ENCODE data around the gene KCNQ2.

KCNQ2 gene

DNA sequence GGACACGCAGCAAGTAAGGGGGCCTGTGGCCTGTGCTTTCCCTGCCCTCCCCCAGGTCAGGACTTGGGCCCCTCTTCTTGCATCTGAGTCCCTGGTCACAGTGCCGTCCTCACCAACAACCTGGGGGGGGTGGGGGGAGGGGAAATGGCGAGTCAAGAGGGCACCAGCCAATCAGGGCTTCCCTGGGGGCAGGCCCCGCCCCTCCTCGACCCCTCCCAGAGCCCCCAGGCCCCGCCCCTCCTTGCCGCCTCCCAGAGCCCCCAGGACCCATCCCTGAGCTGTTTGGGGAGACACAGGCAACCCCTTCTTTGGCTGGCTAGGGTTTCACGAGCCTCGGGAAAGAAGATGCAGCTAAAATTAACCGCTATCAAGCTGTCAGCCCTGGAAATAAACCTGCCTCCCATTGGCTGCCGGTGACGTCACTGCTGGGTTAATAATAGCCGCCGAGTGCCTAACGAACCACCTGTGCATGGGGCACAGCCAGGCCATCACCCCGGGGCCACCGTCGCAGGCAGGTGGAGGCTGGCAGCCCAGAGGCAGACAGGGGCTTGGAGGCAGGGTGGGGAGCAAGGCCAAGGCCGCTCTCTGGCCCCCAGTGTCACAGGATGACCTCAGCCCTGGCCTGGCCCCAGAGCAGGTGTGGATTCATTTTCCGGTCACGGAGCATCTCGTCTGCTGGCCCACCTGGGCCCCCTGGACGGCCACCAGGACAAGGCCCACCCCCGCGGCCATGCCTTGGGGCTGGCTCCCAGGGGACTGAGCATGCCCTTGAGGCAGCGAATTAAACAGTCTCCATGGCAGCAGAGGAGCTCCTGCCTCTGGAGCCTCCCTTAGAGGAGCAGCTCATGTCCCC, 29.6 kb upstream of the KCNQ2 start:
- no peak for DNase-seq

DNA sequence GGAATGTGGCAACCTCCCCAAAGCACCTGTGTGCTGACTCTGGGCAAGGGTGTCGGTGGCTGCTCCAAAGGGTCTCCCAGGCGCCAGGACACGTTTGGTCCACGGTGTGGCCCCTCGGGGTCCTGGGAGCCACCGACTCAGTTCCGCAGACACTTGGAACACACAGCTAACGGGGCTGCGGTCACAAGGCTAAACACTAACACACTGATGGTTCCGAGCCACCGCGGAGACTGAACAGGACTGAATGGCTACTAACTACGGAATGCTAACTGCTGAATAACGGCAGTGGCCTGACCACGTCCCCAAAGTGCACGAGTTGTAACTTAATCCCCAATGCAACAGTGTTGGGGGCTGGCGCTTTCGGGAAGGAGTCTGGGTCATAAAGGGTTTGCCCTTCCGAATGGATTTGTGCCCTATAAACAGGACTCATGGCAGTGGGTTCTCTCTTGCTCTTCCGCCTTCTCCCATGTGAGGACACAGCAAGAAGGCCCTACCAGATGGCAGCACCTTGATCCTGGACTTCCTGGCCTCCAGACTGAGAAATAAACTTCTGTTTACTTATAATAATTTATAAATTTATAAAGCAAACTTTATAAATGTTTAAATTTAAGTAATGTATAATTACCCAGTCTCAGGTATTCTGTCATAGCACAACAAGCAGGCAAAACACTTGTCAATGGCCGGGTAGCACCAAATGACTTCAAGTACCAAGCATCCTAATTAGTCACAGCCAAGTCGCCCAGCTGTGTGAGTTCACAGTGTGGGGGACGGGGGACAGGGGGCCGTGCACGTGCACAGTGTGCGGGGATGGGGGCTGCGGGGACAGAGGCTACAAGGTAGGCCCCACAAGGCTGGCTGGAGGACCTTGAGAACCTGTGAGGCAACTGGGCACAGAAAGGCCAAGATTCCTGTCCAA, 28.7 kb upstream of the KCNQ2 start:
- DNase-seq = no peak

DNA sequence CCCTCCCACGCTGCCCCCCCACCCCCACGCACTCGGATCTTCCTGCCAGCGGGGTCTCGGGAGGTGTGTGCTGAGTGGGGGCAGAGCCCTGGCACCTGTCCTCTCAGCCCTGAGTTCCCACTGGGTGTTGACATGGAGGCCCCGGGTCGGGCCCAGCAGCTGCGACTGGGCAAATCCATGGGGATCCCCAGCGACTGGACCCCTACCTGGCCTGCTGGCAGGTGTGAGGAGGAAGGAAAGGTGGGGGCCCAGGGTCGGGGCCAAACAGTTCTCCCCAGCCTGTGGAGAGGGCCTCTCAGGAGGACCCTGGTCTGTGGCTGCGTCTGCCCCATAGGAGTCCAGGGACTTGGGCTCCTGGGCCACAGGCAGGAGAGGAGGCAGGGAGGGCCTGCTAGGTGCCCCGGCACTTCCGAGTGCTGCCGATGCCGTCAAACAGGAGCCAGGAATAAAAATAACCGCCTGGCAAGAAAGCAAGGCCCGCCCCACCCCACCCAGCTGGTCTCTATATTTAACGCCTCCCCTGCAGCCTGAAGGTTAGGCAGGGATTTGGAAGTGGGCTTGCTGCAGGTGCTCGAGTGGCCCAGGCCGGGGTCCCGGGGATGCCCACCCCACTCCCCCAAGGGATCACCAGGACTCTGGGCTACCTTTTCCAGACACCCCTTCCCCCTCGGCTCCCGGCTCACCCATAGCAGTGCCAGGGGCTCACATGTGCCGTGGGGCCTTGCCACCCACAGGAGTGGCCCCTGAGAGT, 27.9 kb upstream of the KCNQ2 start:
- no peak for DNase-seq

DNA sequence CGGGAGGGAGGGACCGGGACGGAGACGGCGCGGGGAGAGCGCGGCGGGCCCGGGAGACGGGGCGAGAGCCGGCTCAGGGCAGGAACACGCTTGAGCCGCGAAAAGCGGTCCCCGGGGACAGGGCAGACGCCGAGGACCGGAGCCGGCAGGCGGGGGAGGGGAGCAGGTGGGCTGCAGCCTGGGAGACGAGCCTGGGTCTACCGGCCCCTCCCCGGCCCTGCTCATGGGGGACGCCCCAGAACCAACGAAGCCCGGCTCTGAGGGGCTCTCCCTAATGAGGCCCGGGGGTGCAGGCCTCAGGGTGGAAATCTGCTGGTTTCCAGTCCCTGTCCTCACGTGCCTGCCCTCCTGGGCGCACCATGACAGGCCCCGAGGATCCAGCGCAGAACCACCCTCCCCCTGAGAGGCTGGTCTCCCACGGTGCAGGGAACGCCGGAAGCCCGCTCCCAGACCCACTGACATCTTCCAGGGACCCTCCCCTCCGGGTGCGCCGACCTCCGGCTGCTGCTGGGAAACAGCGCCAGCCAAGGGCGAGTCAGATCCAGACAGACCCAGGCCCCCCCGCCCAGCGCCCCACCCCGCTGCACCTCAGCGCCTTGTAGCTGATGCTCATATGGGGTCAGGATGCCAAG, 27.0 kb upstream of the KCNQ2 start:
- no peak for DNase-seq

DNA sequence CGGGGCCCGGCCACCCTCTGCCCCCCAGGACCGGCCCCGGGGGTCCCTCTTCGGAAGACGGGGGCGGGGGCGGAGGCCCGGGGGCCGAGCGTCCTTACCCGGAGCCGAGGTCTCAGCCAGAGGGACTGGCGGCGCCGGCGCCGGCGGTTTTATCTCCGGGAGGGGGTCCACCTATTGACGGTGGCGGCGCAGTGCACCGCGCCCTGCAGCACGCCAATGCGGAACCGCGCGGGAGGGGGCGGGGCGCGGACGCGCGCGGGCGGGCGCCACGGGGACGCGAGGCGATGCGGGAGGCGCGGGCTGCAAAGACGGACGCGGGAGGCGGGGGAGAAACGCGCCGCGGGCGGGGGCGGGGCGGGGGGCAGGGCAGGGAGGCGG, 26.5 kb upstream of the KCNQ2 start, which contains the start of gene EEF1A2:
TSS of gene EEF1A2 (minus strand) at position 124 of the 378 bp plus-strand sequence. CDS start 1,320 bp downstream, outside the sequence.
- no peak for DNase-seq

DNA sequence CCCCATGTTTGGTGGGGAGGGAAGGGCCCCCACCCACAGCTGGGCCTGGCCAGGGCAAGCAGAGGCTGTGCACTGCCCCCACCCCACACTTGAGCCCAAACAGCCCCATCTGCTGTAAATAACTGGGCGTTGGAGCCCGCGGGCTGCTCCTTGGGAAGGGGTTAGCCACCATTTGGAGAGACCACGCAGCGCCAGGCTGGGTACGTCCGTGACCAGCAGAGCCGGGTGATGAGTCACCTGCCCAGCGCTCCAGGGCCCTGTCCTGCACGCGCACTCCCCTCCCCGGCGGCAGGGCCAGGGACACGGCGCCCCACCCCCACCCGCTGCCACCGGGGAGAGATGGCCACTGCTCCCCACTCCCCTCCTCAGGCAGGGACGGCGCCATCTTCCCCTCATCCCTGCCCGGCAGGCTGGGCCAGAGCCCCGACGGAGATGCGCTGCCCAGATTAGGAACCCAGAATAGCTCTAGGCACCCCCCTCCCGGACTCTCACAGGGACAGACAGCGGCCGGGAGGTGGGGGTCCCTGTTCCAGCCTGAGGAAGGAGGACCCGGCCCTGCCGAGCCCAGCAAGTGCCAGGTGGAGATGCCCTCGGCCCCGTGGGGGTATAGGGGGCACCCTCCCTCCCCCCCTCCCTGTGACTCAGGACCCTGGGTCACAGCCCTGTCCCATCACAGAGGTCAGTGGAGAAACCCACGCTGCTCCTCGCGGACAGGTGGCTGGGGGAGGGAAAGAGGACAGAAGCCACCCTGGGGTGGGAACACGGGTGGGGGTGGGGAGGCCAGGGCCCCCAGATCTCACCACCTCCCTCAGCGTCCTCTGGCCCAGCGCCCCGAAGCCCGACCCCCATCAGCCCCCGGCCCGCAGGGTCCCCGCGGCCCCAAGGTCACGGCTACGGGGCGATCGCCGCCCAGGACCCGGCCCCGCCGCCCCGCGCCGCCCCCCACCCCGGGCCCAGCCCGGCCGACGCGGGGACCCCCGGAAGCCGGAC, 25.8 kb upstream of the KCNQ2 start:
- DNase-seq = no peak

DNA sequence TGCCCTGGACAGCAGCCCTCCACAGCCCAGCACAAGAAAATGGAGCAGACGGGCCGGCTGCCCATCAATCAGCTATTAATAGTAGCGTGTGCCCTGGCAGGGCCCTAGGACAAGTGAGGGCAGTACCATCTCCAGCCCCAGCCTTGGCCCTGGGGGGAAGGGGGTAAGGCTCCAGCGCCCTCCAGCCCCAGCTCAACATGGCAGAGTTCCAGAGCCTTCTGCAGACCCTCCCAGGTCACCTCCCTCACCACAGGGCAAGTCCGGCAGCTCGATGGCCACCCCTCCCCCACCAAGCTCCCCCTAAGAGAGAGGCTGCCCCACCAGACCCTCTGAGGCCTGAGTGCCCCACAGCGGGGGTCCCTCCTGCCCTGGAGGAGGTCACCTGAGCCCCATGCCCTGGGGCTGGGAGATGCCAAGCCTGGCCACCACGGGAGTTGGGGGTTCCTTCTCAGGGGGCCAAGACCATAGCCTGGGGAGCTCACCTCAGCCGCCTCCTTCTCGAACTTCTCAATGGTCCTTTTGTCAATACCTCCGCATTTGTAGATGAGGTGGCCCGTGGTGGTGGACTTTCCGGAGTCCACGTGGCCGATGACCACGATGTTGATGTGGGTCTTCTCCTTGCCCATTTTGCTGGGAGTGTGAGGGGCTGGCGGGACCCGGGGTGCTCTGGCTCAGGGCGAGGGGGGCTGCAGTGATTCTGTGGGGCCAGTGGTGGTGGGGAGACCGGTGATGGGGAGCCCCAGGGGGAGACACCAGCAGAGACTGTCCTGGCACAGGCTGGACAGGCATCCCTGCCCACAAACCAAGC, 24.9 kb upstream of the KCNQ2 start:
- no peak for DNase-seq

DNA sequence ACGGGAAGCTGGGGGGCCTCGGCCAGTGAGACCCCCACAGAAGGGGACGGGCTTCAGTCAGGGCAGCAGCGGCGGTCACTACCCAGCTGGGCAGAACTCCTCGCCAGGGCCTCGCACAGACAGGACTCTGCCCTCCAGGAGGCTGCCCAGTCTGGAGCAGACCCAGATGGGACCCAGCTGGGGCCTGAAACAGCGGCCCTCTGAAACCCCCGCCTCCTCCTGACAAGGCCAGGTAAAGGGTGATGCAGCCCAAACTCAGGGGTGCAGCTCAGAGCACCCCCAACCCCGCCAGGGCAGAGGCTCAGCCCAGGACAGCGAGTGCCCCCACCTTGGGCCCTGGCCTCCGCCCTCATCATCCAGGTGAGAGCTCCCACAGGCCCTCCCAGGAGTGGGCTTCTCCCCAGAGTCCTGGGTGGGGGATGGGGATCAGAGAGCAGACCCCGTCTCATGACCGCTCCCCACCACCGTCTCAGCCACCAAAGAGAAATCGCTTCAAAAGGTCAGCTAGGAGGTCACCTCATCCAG, 24.2 kb upstream of the KCNQ2 start:
- no peak for DNase-seq

DNA sequence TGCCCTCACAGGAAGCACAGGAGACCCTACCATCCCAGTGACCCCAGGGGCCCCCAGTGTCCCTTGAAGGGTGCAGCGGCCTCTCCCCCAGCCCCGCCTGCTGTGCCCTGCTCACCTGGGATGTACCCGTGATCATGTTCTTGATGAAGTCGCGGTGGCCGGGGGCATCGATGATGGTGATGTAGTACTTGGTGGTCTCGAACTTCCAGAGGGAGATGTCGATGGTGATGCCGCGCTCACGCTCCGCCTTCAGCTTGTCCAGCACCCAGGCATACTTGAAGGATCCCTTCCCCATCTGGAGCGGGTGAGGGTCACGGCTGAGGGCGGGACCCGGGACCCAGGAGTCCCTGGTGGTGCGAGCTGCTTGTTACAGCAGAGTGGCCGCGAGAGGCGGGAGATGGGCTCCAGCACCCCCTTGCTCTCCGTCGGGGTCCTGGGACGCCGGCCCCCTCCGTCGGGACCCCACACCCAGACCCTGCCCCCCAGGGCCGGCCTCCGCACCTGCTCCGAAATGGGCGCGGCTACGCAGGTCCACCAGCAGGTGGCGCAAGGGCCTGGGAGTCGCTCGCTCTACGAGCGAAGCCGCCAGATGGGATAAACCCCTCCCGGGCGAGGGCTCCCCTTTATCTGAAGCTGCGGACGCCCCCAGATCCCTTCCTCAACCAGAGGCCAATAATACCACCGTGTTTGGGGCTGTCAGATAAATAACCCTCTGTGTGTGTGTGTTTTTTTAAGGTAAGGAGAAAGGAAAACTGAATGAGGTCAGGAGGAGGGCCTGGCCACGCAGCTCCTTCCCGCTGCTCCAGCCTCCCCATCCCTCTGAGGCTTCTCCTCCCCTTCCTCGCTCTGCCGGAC, 23.5 kb upstream of the KCNQ2 start:
- DNase-seq = peak; percentile 74

DNA sequence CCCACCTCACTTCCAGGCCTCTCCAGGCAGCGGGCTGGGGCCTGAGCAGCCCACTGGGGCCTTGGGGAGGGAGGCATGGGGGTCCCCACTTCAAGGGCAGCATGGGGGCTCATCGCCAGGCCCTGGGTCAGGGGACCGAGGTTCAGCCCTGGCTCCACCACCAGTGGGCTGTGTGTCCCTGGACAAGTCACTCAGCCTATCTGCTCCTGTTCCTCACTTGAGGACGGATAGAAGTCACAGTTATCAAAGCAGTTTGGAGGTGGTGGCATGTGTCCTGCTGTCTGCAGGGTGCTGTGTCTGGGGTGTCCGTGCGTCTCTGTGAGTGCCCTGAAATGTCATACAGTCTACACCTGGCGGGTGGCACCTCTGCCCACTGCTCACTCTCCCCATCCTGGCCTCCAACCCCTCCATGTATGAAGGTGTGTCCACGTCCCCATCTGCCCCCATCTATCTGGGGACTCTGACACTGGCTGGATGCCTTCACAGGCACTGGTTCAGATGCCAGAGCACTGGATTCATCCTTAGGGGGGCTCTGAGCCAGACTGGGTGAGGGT, 22.8 kb upstream of the KCNQ2 start:
- DNase-seq = no peak

DNA sequence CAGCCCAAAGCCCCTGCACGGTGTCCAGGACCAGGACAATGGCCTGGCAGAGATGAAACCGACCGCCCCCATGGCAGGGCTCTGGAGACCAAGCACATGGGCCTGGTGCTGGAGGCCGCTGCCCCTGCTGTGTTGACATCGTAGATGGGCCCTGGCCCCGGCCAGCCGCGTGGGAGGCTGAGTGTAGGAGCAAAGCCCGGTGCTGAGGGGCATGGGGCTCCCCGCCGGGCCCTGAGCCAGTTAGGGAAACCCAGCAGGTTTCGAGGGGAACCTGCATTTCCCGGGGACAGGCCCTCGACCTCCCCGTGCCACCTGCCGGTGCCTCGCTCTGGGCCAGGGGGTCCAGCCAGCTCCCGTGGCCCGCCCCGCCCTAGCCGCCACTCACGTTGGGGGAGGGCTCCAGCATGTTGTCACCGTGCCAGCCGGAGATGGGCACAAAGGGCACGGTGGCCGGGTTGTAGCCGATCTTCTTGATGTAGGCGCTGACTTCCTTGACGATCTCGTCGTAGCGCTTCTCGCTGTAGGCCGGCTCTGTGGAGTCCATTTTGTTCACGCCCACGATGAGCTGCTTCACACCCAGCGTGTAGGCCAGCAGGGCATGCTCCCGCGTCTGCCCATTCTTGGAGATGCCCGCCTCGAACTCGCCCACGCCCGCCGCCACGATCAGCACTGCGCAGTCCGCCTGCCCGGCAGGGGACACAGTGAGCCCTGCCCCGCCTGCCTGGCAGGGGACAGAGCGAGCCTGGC, 22.1 kb upstream of the KCNQ2 start:
- DNase-seq = no peak

DNA sequence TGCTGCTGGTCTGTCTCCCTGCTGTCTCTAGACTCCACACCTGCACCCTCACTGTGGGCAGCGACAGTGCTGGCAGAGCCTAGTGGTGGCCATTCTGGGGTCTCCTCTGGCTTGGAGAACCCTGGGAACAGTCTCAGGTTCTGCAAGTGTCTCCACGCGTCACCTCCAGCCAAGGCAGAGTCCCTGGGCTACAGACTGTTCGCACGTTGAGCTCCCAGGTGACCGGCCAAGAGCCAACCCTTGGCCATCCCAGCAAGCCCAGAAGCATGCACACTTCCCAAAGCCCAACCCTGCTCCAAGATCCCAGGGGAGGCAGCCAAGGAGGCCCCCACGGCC, 21.6 kb upstream of the KCNQ2 start:
- DNase-seq = no peak

DNA sequence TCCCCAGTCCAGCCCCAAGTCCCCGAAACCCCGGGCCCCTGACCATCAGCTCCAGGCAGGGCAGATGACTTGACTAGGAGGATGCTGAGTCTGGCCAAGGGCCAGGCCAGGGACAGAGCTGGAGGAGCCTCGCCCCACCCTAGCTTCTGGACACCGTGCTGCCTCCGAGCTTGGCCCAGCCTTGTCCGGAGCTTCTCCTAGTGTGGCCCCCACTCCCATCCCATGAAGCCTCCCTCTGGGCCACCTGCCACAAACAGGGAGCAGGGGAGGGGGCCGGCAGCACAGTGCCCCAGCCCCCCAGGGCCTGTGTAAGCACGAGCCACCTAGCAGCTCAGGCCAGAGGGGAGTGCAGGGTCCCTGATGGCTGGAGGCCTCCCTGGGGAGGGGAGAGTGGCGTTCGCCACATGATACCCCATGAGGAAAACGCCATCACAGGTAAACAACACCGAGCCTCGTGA, 21.1 kb upstream of the KCNQ2 start:
- DNase-seq = no peak

DNA sequence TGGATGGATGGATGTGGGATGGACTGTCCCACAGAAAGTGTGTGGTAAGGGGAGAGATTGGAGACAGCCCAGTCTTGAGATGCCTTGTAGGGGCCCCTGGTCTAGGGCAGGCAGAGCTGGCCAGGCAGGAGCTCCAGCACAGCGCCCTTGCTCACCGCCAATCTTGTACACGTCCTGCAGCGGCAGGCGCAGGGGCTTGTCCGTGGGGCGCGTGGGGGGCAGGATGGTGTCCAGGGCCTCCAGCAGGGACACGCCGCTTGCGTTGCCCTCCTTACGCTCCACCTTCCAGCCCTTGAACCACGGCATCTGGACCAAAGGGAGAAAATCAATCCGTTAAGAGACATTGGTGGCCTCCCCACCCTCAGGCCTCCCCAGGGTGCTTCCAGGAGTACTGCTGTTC, 20.5 kb upstream of the KCNQ2 start:
- DNase-seq = no peak

DNA sequence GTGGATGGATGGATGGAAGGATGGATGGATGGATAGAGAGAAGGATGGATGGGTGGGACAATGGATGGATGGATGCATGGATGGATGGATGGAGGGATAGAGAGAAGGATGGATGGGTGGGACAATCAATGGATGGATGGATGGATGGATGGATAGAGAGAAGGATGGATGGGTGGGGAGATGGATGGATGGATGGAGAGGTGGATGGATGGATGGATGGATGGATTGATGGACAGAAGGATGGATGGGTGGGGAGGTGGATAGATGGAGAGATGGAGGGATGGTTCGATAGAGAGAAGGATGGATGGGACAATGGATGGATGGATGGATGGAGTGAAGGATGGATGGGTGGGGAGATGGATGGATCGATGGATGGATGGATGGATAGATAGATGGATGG, 20.1 kb upstream of the KCNQ2 start:
- DNase-seq = no peak

DNA sequence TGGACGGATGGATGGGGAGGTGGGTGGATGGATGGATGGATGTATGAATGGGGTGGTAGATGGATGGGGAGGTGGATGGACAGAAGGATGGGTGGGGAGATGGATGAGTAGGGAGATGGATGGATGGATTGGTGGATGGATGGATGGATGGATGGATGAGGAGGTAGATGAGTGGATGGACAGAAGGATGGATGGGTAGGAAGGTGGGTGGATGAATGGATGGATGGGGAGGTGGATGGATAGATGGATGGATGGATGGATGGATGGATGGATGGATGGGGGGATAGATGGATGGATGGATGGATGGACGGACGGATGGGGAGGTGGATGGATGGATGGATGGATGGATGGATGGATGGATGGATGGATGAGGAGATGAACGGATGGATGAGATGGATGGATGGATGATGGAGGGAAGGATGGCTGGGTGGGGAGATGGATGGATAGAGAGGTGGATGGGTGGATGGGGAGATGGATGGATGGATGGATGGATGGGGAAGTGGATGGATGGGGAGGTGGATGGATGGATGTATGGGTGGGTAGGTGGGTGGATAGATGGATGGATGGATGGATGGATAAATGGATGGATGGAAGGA, 19.3 kb upstream of the KCNQ2 start:
- DNase-seq = no peak

DNA sequence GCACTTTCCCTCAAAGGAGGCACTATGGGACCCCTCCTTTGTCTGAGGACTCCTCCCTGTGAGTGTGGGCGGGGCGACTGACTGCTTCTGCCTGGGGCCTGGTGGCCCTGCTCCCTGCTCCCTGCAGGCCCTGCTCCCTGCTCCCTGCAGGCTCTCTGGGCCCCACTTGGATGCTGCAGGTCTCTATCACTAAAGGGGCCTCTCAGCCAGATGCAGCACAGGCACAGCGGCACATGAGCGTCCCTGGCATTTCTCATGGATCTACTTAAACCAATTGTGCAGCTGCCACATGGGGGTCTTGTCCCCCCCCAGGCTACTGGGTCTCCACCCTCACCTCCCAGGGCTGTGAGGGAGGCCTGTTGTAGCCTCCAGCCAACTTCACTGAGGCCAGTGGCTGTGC, 18.6 kb upstream of the KCNQ2 start:
- DNase-seq = no peak

DNA sequence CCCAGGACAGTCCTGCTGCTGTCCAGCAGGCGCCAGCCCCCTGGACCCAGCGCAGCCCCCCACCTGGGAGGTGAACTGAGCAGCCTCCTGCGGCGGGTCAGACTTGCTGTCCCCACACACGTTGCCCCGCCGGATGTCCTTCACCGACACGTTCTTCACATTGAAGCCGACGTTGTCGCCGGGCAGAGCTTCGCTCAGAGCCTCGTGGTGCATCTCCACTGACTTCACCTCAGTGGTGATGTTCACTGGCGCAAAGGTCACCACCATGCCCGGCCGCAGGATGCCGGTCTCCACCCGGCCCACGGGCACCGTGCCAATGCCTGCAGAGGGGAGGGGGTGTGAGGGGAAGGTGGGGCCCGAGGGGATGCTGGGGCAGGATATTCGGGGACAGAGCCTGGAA, 18.0 kb upstream of the KCNQ2 start:
- DNase-seq = no peak

Data from right forelimb (tissue), 1 donor.